K562 (cell line): ENCODE data around the gene LRRK1.
A peak's percentile ranks its signal among the peaks of the same experiment; 100 is the strongest.

Experiments
- EGR1 ChIP-seq: fragments of 450-650 bp; conservative IDR thresholded peaks from 2 replicates; pipeline ENCODE4 v1.6.1; 2017; ENCODE audit warnings: mild to moderate bottlenecking
- ILF3 ChIP-seq: fragments of 450-650 bp; IDR thresholded peaks from 2 replicates; pipeline ENCODE4 v1.6.1; 2018; ENCODE audit warnings: antibody characterized with exemption, mild to moderate bottlenecking, moderate library complexity, borderline replicate concordance
- PCBP1 ChIP-seq: fragments of 200-400 bp; formaldehyde crosslinking; IDR thresholded peaks from 2 replicates; pipeline ENCODE4 v1.6.1; 2018; ENCODE audit warnings: mild to moderate bottlenecking, low read depth, low read length; ENCODE audit not compliant: poor library complexity, severe bottlenecking
- POLR2AphosphoS2 ChIP-seq: IDR thresholded peaks from 2 replicates; pipeline ENCODE4 v1.6.1; 2012; ENCODE audit warnings: low read length, improper control_type of control experiment
- TF ChIP-seq, protein P1 (sequence below): sonication (generic); formaldehyde crosslinking; IDR thresholded peaks from 2 replicates; pipeline ENCODE4 v1.8.1; 2023; ENCODE audit warnings: mild to moderate bottlenecking, missing genetic modification reagents

DNA sequence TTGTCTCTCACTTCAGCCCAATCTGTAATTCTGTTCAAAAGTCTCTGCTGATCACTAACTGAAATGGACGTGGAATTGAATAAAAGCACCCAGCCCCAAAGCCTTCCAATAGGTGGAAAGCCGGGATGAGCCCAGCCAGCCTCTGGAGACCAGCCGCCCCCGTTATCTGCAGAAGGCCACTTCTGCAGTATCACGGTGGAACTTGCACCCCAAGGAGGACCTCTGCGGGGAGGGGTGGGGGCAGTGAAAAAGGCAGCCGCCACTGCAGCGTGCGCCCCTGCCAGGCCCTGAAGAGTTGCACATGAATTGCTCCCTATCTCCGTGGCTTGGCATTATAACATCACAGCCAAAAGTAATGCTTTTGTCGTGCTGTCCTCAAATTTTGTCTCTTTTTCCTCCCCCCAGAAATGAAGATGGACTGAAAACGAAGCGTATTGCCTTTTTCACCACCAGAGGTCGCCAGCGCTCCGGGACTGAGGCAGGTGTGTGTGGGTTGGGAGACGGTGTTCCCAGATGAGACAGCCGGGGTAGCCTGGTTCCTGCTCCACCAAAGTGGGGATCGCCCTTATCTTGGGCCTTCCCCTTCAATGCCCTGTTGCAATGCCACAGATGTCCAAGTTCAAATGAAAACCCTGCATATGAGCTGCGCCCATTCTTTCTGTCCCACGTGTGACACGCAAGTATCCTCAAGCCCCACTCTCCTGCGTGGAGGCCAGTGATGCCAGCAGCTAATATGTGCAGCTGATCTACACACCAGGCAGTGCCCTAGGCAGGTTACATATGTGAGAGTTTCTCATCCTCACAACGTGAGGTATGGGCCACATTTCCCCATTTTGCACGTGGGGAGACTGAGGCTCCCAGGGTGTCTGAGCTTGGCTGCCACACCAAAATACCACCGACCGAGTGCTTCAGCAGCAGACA is 96.0 kb downstream of the LRRK1 start:
- TF ChIP-seq EGR1 = peak; percentile 35; the same call in 1 of the 2 replicates
- TF ChIP-seq PCBP1 = no peak
- TF ChIP-seq ILF3 = no peak
- TF ChIP-seq POLR2AphosphoS2 = no peak
- TF ChIP-seq, protein P1, sequence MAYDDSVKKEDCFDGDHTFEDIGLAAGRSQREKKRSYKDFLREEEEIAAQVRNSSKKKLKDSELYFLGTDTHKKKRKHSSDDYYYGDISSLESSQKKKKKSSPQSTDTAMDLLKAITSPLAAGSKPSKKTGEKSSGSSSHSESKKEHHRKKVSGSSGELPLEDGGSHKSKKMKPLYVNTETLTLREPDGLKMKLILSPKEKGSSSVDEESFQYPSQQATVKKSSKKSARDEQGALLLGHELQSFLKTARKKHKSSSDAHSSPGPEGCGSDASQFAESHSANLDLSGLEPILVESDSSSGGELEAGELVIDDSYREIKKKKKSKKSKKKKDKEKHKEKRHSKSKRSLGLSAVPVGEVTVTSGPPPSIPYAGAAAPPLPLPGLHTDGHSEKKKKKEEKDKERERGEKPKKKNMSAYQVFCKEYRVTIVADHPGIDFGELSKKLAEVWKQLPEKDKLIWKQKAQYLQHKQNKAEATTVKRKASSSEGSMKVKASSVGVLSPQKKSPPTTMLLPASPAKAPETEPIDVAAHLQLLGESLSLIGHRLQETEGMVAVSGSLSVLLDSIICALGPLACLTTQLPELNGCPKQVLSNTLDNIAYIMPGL (CRISPR knock-in tag) = no peak
